ENCODE results near the gene CDKAL1. TPM values are rescaled to one million over a fixed set of nuclear protein-coding genes. Genes with fewer than 3 reads are reported as not detected.

Gene CDKAL1
- total and polyA plus RNA-seq, 9 of the 15 experiments (the other 6 are each of a cell fraction or from before 2014, with no cell fraction given), result 11.2 to 36.3 (median 20.1) TPM

DNA sequence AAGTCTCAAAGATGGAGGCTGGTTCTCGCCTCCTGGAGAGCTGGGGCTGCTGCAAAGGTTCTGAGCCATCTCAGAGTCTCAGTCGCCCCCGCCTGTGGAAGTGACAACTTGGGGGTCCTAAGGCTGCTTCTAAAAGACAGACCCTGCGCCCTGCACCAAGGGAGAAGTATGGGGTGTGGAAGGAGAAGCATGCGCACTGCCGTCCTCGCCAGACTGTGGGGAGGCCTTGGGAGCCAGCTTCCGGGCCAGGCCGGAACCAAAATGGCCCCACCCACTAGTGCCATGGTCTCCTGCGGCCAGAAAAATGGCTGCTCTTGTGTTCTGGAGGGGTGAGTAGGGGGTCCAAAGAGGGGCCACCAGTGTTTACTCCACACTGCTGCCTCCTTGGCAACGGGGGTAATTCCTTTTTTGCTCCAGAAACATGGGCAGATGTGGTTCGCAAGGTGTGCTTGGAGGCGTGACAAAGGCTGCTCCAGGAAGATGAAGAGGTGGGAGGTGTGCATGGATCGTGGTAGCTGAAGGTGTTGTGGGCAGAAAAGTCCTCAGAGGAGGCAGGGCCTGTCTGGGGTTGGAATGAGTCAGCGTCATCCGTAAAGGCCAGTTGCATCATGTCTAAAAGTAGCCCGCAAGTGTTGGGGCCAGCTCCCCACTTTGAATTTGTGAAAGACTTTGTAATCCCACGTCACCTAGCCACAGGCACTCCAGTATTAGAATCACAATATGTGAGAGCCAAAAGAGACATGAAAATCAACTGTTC, 729.5 kb downstream of the CDKAL1 start (continued):
- TF ChIP-seq RAD21 (CRISPR knock-in tag; conservative IDR thresholded peaks at IDR 0.05 in 1 of 2, IDR thresholded peaks at IDR 0.05 in 1 of 2) (peak in 1 of 2 experiments; percentile 23; a peak in 3 of 4 replicates), ZNF512 (tag; IDR thresholded peaks at IDR 0.05) (no peak), FUS (optimal IDR thresholded peaks at IDR 0.05; ENCODE audit: low read depth, low read length) (no peak), MBD1 (CRISPR knock-in tag; IDR thresholded peaks at IDR 0.05) (no peak; the same call in 1 of the 2 replicates), ZEB2 (IDR thresholded peaks at IDR 0.05) (peak; percentile 91), RAD51 (IDR thresholded peaks at IDR 0.05; ENCODE audit: borderline replicate concordance, low read depth) (no peak), ZNF551 (CRISPR knock-in tag; IDR thresholded peaks at IDR 0.05) (no peak), ID3 (CRISPR knock-in tag; IDR thresholded peaks at IDR 0.05) (no peak), ID3 (tag; IDR thresholded peaks at IDR 0.05) (peak; percentile 97)
- TF ChIP-seq, protein P1, sequence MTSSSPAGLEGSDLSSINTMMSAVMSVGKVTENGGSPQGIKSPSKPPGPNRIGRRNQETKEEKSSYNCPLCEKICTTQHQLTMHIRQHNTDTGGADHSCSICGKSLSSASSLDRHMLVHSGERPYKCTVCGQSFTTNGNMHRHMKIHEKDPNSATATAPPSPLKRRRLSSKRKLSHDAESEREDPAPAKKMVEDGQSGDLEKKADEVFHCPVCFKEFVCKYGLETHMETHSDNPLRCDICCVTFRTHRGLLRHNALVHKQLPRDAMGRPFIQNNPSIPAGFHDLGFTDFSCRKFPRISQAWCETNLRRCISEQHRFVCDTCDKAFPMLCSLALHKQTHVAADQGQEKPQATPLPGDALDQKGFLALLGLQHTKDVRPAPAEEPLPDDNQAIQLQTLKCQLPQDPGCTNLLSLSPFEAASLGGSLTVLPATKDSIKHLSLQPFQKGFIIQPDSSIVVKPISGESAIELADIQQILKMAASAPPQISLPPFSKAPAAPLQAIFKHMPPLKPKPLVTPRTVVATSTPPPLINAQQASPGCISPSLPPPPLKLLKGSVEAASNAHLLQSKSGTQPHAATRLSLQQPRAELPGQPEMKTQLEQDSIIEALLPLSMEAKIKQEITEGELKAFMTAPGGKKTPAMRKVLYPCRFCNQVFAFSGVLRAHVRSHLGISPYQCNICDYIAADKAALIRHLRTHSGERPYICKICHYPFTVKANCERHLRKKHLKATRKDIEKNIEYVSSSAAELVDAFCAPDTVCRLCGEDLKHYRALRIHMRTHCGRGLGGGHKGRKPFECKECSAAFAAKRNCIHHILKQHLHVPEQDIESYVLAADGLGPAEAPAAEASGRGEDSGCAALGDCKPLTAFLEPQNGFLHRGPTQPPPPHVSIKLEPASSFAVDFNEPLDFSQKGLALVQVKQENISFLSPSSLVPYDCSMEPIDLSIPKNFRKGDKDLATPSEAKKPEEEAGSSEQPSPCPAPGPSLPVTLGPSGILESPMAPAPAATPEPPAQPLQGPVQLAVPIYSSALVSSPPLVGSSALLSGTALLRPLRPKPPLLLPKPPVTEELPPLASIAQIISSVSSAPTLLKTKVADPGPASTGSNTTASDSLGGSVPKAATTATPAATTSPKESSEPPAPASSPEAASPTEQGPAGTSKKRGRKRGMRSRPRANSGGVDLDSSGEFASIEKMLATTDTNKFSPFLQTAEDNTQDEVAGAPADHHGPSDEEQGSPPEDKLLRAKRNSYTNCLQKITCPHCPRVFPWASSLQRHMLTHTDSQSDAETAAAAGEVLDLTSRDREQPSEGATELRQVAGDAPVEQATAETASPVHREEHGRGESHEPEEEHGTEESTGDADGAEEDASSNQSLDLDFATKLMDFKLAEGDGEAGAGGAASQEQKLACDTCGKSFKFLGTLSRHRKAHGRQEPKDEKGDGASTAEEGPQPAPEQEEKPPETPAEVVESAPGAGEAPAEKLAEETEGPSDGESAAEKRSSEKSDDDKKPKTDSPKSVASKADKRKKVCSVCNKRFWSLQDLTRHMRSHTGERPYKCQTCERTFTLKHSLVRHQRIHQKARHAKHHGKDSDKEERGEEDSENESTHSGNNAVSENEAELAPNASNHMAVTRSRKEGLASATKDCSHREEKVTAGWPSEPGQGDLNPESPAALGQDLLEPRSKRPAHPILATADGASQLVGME (CRISPR knock-in tag; IDR thresholded peaks at IDR 0.05), result 0 out of 2 replicates have a peak, but pooled peaks have one; percentile 35
- TF ChIP-seq, protein P2, sequence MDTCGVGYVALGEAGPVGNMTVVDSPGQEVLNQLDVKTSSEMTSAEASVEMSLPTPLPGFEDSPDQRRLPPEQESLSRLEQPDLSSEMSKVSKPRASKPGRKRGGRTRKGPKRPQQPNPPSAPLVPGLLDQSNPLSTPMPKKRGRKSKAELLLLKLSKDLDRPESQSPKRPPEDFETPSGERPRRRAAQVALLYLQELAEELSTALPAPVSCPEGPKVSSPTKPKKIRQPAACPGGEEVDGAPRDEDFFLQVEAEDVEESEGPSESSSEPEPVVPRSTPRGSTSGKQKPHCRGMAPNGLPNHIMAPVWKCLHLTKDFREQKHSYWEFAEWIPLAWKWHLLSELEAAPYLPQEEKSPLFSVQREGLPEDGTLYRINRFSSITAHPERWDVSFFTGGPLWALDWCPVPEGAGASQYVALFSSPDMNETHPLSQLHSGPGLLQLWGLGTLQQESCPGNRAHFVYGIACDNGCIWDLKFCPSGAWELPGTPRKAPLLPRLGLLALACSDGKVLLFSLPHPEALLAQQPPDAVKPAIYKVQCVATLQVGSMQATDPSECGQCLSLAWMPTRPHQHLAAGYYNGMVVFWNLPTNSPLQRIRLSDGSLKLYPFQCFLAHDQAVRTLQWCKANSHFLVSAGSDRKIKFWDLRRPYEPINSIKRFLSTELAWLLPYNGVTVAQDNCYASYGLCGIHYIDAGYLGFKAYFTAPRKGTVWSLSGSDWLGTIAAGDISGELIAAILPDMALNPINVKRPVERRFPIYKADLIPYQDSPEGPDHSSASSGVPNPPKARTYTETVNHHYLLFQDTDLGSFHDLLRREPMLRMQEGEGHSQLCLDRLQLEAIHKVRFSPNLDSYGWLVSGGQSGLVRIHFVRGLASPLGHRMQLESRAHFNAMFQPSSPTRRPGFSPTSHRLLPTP (IDR thresholded peaks at IDR 0.05; ENCODE audit: borderline replicate concordance, extremely low read depth, insufficient read length), result no peak
- TF ChIP-seq, protein P3, sequence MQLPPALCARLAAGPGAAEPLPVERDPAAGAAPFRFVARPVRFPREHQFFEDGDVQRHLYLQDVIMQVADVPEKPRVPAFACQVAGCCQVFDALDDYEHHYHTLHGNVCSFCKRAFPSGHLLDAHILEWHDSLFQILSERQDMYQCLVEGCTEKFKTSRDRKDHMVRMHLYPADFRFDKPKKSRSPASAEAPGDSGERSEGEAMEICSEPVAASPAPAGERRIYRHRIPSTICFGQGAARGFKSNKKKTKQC (CRISPR knock-in tag; IDR thresholded peaks at IDR 0.05), result 0 out of 2 replicates have a peak, but pooled peaks have one; percentile 61

Measured in K562 (cell line).